Germinal center (tissue), 1 donor: ENCODE measurements around the gene CRADD.
"Not testable (repeated sequence)": the region's sequence is repeated elsewhere in the genome, so short reads cannot be mapped to it uniquely, and the experiment has no call there.

Experiments used
- DNase-seq: peaks from one replicate; pipeline ENCODE4 v3.0.0; 2012; ENCODE audit warnings: mixed read lengths, low spot score

Gene CRADD

GRCh38 chr12:93873561-93873960 lies 196.4 kb downstream of the CRADD start:
- no peak for DNase-seq

GRCh38 chr12:93875157-93875556 lies 198.0 kb downstream of the CRADD start:
- no peak for DNase-seq

- no peak for DNase-seq
These were observed 199.2 kb downstream of the CRADD start for GRCh38 chr12:93876360-93876759.

GRCh38 chr12:93877446-93877845 lies 200.3 kb downstream of the CRADD start:
- DNase-seq: no peak

GRCh38 chr12:93879476-93880421 lies 202.6 kb downstream of the CRADD start:
- no peak for DNase-seq

- DNase-seq: no peak
These were observed 203.8 kb downstream of the CRADD start for GRCh38 chr12:93880853-93881522.

GRCh38 chr12:93882763-93883162 lies 205.6 kb downstream of the CRADD start:
- DNase-seq: no peak

- no peak for DNase-seq
These were observed 206.4 kb downstream of the CRADD start for GRCh38 chr12:93883436-93884154.

- DNase-seq: no peak
These were observed 207.8 kb downstream of the CRADD start for GRCh38 chr12:93884794-93885460.

GRCh38 chr12:93885973-93886532 lies 208.9 kb downstream of the CRADD start:
- DNase-seq: not testable (repeated sequence)

GRCh38 chr12:93886533-93887511 lies 209.6 kb downstream of the CRADD start:
- DNase-seq: no peak

- DNase-seq: no peak
These were observed 211.8 kb downstream of the CRADD start for GRCh38 chr12:93888964-93889363.

- DNase-seq: no peak
These were observed 212.5 kb downstream of the CRADD start for GRCh38 chr12:93889516-93890212.

GRCh38 chr12:93892423-93893268 lies 215.5 kb downstream of the CRADD start:
- DNase-seq: no peak

- no peak for DNase-seq
These were observed 217.4 kb downstream of the CRADD start for GRCh38 chr12:93894391-93895088.

GRCh38 chr12:93895089-93895445 lies 217.9 kb downstream of the CRADD start:
- no peak for DNase-seq

GRCh38 chr12:93896427-93896826 lies 219.3 kb downstream of the CRADD start:
- no peak for DNase-seq

GRCh38 chr12:93896952-93897351 lies 219.8 kb downstream of the CRADD start:
- DNase-seq: no peak
